H9 (cell line): ENCODE measurements around the gene WDR7. TPM values are rescaled to one million over a fixed set of nuclear protein-coding genes. Genes with fewer than 3 reads are reported as not detected.

Experiments
- DNase-seq: peaks from one replicate; pipeline ENCODE4 v3.0.0-alpha.2; 2017
- H2AFZ ChIP-seq: one replicate; pipeline ENCODE4 v1.6.1; 2013; ENCODE audit warnings: mild to moderate bottlenecking, low read length, control low read depth, moderate library complexity
- H2AK5ac ChIP-seq: 2 replicates; pipeline ENCODE4 v1.6.1; 2013; ENCODE audit warnings: low read length, control low read depth, mixed read lengths; ENCODE audit not compliant: insufficient read length
- H2BK120ac ChIP-seq: one replicate; pipeline ENCODE4 v1.6.1; 2013; ENCODE audit warnings: low read depth, mild to moderate bottlenecking, low read length, control low read depth, inconsistent platforms; ENCODE audit not compliant: poor library complexity, severe bottlenecking
- H2BK12ac ChIP-seq: 2 replicates; pipeline ENCODE4 v1.6.1; 2013; ENCODE audit warnings: low read length, control low read depth, mixed read lengths, low read depth; ENCODE audit not compliant: insufficient read length
- H2BK15ac ChIP-seq: 2 replicates; pipeline ENCODE4 v1.6.1; 2013; ENCODE audit warnings: low read depth, low read length, control low read depth
- H2BK20ac ChIP-seq: one replicate; pipeline ENCODE4 v1.6.1; 2013; ENCODE audit warnings: low read depth, mild to moderate bottlenecking, low read length, control low read depth, inconsistent platforms; ENCODE audit not compliant: poor library complexity, severe bottlenecking
- H2BK5ac ChIP-seq: 2 replicates; pipeline ENCODE4 v1.6.1; 2013; ENCODE audit warnings: low read length, control low read depth, mixed read lengths; ENCODE audit not compliant: insufficient read length
- H3K14ac ChIP-seq: 2 replicates; pipeline ENCODE4 v1.6.1; 2013; ENCODE audit warnings: low read length, control low read depth; ENCODE audit not compliant: insufficient read depth
- H3K18ac ChIP-seq: 2 replicates; pipeline ENCODE4 v1.6.1; 2013; ENCODE audit warnings: low read depth, mild to moderate bottlenecking, mixed read lengths, low read length, control low read depth; ENCODE audit not compliant: insufficient read length
- H3K23ac ChIP-seq: 2 replicates; pipeline ENCODE4 v1.6.1; 2013; ENCODE audit warnings: low read length, control low read depth, mixed read lengths, low read depth; ENCODE audit not compliant: insufficient read length
- H3K23me2 ChIP-seq: 2 replicates; pipeline ENCODE4 v1.6.1; 2013; ENCODE audit warnings: low read depth, mild to moderate bottlenecking, mixed read lengths, low read length, control low read depth; ENCODE audit not compliant: insufficient read length, poor library complexity, severe bottlenecking
- H3K27ac ChIP-seq: 2 replicates; pipeline ENCODE4 v1.5.1; 2013; ENCODE audit warnings: low read length, control low read depth, mixed read lengths, low read depth; ENCODE audit not compliant: insufficient read length
- H3K27me3 ChIP-seq: 2 replicates; pipeline ENCODE4 v1.6.1; 2013; ENCODE audit warnings: low read length, control low read depth, inconsistent platforms; ENCODE audit not compliant: insufficient read depth
- H3K4ac ChIP-seq: 2 replicates; pipeline ENCODE4 v1.6.1; 2013; ENCODE audit warnings: low read depth, mild to moderate bottlenecking, control low read depth, inconsistent platforms, low read length, moderate library complexity
- H3K4me1 ChIP-seq: 2 replicates; pipeline ENCODE4 v1.6.1; 2013; ENCODE audit warnings: low read length, control low read depth, inconsistent platforms; ENCODE audit not compliant: insufficient read depth
- H3K4me2 ChIP-seq: 2 replicates; pipeline ENCODE4 v1.6.1; 2013; ENCODE audit warnings: low read length, control low read depth, mixed read lengths; ENCODE audit not compliant: insufficient read length, insufficient read depth
- H3K56ac ChIP-seq: 2 replicates; pipeline ENCODE4 v1.6.1; 2013; ENCODE audit warnings: low read depth, mild to moderate bottlenecking, mixed read lengths, low read length, control low read depth; ENCODE audit not compliant: insufficient read length
- H3K79me1 ChIP-seq: 2 replicates; pipeline ENCODE4 v1.6.1; 2013; ENCODE audit warnings: low read depth, mild to moderate bottlenecking, moderate library complexity, low read length, control low read depth, inconsistent platforms; ENCODE audit not compliant: insufficient read depth, poor library complexity, severe bottlenecking
- H3K79me2 ChIP-seq: 2 replicates; pipeline ENCODE4 v1.6.1; 2013; ENCODE audit warnings: low read length, control low read depth, inconsistent platforms; ENCODE audit not compliant: insufficient read depth
- H3K9ac ChIP-seq: 2 replicates; pipeline ENCODE4 v1.6.1; 2013; ENCODE audit warnings: low read length, control low read depth, mixed read lengths; ENCODE audit not compliant: insufficient read length; ENCODE audit errors: extremely low read depth
- H3K9me3 ChIP-seq: one replicate; pipeline ENCODE4 v1.6.1; 2013; ENCODE audit warnings: low read depth, low read length, inconsistent platforms; ENCODE audit not compliant: control insufficient read depth
- H3T11ph ChIP-seq: one replicate; pipeline ENCODE4 v1.6.1; 2013; ENCODE audit warnings: mild to moderate bottlenecking, low read length, control low read depth, inconsistent platforms
- H4K20me1 ChIP-seq: one replicate; pipeline ENCODE4 v1.6.1; 2013; ENCODE audit not compliant: control insufficient read depth, insufficient read length, insufficient read depth
- H4K5ac ChIP-seq: 2 replicates; pipeline ENCODE4 v1.6.1; 2013; ENCODE audit warnings: low read depth, mild to moderate bottlenecking, mixed read lengths, low read length, control low read depth; ENCODE audit not compliant: insufficient read length
- H4K8ac ChIP-seq: replicated peaks from 2 replicates; pipeline ENCODE4 v1.6.1; 2013; ENCODE audit warnings: low read length, control low read depth, mixed read lengths, low read depth; ENCODE audit not compliant: insufficient read length
- H4K91ac ChIP-seq: 2 replicates; pipeline ENCODE4 v1.6.1; 2013; ENCODE audit warnings: low read depth, mild to moderate bottlenecking, moderate library complexity, mixed read lengths, low read length, control low read depth; ENCODE audit not compliant: insufficient read length
- H3K27ac Mint-ChIP-seq, 3 experiments: 2 replicates in 2 of 3; 3 replicates in 1 of 3; pipeline ENCODE4 v1.8.0; 2020 to 2021; ENCODE audit warnings: mixed read lengths in 3 of 3, mild to moderate bottlenecking in 1 of 3, moderate library complexity in 1 of 3
- H3K27me3 Mint-ChIP-seq: 2 replicates; pipeline ENCODE4 v1.8.0; 2021; ENCODE audit warnings: low read depth, mild to moderate bottlenecking, moderate library complexity, mixed read lengths
- H3K36me3 Mint-ChIP-seq, 3 experiments: 2 replicates in 2 of 3; 3 replicates in 1 of 3; pipeline ENCODE4 v1.8.0; 2020 to 2021; ENCODE audit warnings: low read depth in 3 of 3, mixed read lengths in 3 of 3; ENCODE audit not compliant: insufficient read depth in 1 of 3
- H3K4me1 Mint-ChIP-seq, 2 experiments: 2 replicates each; pipeline ENCODE4 v1.8.0; 2020; ENCODE audit warnings: mixed read lengths in 2 of 2
- H3K4me3 Mint-ChIP-seq, 2 experiments: 2 replicates in 1 of 2; 3 replicates in 1 of 2; pipeline ENCODE4 v1.8.0; 2020 to 2021; ENCODE audit warnings: mild to moderate bottlenecking in 2 of 2, mixed read lengths in 2 of 2, moderate library complexity in 1 of 2
- H3K9me3 Mint-ChIP-seq, 2 experiments: 2 replicates in 1 of 2; 3 replicates in 1 of 2; pipeline ENCODE4 v1.8.0; 2020; ENCODE audit warnings: mild to moderate bottlenecking in 2 of 2, mixed read lengths in 2 of 2, moderate library complexity in 1 of 2
- WGBS: extraction: QIAGEN DNeasy Blood & Tissue Kit; methylation state at CpG from one replicate; pipeline ENCODE4 v1.1.7; 2013; ENCODE audit warnings: missing lambda C conversion rate, low lambda C conversion rate, mixed read lengths; ENCODE audit not compliant: insufficient read length; ENCODE audit errors: extremely low coverage; 5-methylcytosine and 5-hydroxymethylcytosine counted together
- total RNA-seq: library from RNA; stranded (reverse); gene quantifications from 2 replicates; pipeline ENCODE4 v1.2.1, GENCODE V29; 2021
- TF ChIP-seq, protein P1 (sequence below): fragments of 200-600 bp; sonication (generic); conservative IDR thresholded peaks from 3 replicates; pipeline ENCODE4 v1.8.0; 2021; ENCODE audit warnings: antibody characterized with exemption, mild to moderate bottlenecking

Gene WDR7
- total RNA-seq, 1 experiment from 2014 or later: 14.8 TPM

DNA sequence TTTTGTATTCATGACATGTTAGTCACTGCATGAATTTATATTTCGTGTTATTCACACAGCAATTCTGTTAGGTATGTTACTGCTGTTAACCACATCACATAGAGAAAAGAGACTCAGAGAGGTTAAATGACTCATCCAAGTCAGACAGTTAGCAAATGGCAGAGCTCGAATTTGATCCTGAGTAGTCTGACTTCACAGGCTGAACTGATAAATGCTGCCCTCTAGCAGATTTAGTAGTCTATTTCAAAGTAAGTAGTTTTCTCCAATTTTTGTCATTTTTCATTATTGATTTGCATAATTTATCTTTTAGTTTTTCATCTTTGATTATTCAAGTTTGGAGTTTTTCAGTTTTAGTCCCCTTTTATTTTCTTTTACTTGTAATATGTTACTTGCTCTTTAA, 58.3 kb downstream of the WDR7 start:
- Histone ChIP-seq H3K79me2 (no peaks in the 10 kb centered on the region), H3K9ac (no peak overlapping the region), H2BK15ac (no peak overlapping the region), H3K18ac (no peak overlapping the region), H2BK20ac (no peak overlapping the region), H3K27me3 (no peaks in the 10 kb centered on the region), H3K14ac (no peak overlapping the region), H2AFZ (no peak overlapping the region), H3K4me1 (no peaks in the 10 kb centered on the region), H3K56ac (no peak overlapping the region), H4K91ac (no peak overlapping the region), H4K8ac (no peak overlapping the region), H3K23me2 (no peaks in the 10 kb centered on the region), H2BK12ac (no peak overlapping the region), H3T11ph (no peak overlapping the region), H3K79me1 (no peaks in the 10 kb centered on the region), H4K5ac (no peak overlapping the region), H2AK5ac (no peak overlapping the region), H3K27ac (no peak overlapping the region), H3K23ac (no peak overlapping the region), H3K4ac (no peak overlapping the region), H3K4me2 (no peak overlapping the region), H3K9me3 (no peaks in the 10 kb centered on the region), H2BK120ac (no peak overlapping the region), H4K20me1 (no peaks in the 10 kb centered on the region), H2BK5ac (no peak overlapping the region)
- WGBS: no CpG with 5 or more reads among the region's 2 CpGs
- Mint-ChIP-seq H3K36me3 (no peaks in the 10 kb centered on the region), H3K4me3 (no peak overlapping the region), H3K27ac (no peak overlapping the region), H3K27me3 (no peaks in the 10 kb centered on the region), H3K9me3 (no peaks in the 10 kb centered on the region), H3K4me1 (peaks cover 0 to 2% of the 10 kb centered on the region in 2 experiments; a peak in 2 of 4 replicates)
- TF ChIP-seq, protein P1, sequence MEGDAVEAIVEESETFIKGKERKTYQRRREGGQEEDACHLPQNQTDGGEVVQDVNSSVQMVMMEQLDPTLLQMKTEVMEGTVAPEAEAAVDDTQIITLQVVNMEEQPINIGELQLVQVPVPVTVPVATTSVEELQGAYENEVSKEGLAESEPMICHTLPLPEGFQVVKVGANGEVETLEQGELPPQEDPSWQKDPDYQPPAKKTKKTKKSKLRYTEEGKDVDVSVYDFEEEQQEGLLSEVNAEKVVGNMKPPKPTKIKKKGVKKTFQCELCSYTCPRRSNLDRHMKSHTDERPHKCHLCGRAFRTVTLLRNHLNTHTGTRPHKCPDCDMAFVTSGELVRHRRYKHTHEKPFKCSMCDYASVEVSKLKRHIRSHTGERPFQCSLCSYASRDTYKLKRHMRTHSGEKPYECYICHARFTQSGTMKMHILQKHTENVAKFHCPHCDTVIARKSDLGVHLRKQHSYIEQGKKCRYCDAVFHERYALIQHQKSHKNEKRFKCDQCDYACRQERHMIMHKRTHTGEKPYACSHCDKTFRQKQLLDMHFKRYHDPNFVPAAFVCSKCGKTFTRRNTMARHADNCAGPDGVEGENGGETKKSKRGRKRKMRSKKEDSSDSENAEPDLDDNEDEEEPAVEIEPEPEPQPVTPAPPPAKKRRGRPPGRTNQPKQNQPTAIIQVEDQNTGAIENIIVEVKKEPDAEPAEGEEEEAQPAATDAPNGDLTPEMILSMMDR: peak; percentile 45; the same call in 2 of the 3 replicates
- no peak for DNase-seq
